Gastrocnemius medialis (tissue), 4 donors: Measurements from ENCODE around the gene GAL3ST3.

Source experiments
- CTCF ChIP-seq, 5 experiments: fragments of 450-650 bp in 3 of 5; fragments of 200-600 bp in 2 of 5; sonication (generic) in 2 of 5; IDR thresholded peaks in 4 of 5; conservative IDR thresholded peaks in 1 of 5; 1 replicate in 4 of 5; 2 replicates in 1 of 5; pipeline ENCODE4 v1.5.1; 2016 to 2019; ENCODE audit warnings: antibody characterized with exemption in 5 of 5, mild to moderate bottlenecking in 3 of 5, moderate library complexity in 3 of 5
- POLR2A ChIP-seq, 2 donors: fragments of 450-650 bp; IDR thresholded peaks; one replicate each; pipeline ENCODE4 v1.6.1; 2017; ENCODE audit warnings: antibody characterized with exemption in 2 of 2, mild to moderate bottlenecking in 2 of 2, moderate library complexity in 2 of 2

DNA sequence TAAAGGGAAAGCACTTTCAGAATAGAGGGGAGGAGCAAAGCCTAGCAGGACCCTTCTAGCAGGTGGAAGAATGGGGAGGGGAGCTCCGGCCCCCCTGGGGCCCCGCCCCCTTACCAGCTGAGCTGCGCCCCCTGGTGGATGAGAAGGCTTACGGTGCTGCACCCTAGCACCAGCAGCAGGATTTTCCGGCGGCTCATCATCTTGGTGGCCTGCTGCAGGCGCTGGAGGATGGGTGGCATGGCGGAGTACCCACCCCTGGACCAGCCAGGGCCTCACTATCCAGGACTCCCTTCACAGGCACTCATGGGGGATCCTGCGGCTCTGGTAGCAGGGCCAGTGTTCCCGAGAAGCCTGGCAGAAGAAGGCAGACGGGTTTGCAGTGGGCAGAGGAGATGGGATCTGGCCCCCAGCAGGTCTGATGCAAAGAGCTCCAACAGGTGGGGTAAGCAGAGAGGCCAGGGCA is 3.8 kb downstream of the GAL3ST3 start:
- TF ChIP-seq CTCF (IDR thresholded peaks at IDR 0.05 in 4 of 5, conservative IDR thresholded peaks at IDR 0.05 in 1 of 5), result peak; percentile 62 to 91 (median 86)
- no peak for TF ChIP-seq POLR2A (IDR thresholded peaks at IDR 0.05)
